ENCODE data around the gene NHLH2.

DNA sequence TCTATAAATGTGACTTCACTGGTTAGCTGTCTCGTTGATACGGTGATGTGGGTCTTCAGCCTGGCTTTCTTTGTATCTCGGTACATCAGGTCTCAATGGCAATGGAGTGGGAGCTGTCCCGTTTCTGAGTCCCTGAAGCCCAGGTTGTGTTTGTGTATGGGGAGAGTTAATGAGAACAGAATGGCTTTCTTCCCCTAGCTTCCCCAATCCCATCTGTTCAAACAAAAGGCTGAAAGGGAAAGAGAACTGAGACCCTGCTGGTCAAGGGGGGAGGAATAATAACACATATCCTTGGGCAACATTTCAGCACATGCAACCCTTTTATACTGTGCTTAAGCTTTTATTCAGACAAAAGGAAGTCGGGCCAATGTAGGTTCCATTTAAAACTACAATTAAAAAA, 44.0 kb downstream of the NHLH2 start:
- TF ChIP-seq, protein P1, sequence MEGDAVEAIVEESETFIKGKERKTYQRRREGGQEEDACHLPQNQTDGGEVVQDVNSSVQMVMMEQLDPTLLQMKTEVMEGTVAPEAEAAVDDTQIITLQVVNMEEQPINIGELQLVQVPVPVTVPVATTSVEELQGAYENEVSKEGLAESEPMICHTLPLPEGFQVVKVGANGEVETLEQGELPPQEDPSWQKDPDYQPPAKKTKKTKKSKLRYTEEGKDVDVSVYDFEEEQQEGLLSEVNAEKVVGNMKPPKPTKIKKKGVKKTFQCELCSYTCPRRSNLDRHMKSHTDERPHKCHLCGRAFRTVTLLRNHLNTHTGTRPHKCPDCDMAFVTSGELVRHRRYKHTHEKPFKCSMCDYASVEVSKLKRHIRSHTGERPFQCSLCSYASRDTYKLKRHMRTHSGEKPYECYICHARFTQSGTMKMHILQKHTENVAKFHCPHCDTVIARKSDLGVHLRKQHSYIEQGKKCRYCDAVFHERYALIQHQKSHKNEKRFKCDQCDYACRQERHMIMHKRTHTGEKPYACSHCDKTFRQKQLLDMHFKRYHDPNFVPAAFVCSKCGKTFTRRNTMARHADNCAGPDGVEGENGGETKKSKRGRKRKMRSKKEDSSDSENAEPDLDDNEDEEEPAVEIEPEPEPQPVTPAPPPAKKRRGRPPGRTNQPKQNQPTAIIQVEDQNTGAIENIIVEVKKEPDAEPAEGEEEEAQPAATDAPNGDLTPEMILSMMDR (tag by site-specific recombination; IDR thresholded peaks at IDR 0.05) = no peak
- TF ChIP-seq ZNF610 (tag by site-specific recombination; IDR thresholded peaks at IDR 0.05; ENCODE audit: borderline replicate concordance) = no peak
- TF ChIP-seq, protein P2, sequence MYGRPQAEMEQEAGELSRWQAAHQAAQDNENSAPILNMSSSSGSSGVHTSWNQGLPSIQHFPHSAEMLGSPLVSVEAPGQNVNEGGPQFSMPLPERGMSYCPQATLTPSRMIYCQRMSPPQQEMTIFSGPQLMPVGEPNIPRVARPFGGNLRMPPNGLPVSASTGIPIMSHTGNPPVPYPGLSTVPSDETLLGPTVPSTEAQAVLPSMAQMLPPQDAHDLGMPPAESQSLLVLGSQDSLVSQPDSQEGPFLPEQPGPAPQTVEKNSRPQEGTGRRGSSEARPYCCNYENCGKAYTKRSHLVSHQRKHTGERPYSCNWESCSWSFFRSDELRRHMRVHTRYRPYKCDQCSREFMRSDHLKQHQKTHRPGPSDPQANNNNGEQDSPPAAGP (tag by site-specific recombination; IDR thresholded peaks at IDR 0.05) = no peak
- TF ChIP-seq KLF16 (tag by site-specific recombination; IDR thresholded peaks at IDR 0.05) = no peak
- TF ChIP-seq, protein P3, sequence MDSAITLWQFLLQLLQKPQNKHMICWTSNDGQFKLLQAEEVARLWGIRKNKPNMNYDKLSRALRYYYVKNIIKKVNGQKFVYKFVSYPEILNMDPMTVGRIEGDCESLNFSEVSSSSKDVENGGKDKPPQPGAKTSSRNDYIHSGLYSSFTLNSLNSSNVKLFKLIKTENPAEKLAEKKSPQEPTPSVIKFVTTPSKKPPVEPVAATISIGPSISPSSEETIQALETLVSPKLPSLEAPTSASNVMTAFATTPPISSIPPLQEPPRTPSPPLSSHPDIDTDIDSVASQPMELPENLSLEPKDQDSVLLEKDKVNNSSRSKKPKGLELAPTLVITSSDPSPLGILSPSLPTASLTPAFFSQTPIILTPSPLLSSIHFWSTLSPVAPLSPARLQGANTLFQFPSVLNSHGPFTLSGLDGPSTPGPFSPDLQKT (IDR thresholded peaks at IDR 0.05; ENCODE audit: borderline replicate concordance, low read depth, low read length) = no peak
- TF ChIP-seq, protein P4, sequence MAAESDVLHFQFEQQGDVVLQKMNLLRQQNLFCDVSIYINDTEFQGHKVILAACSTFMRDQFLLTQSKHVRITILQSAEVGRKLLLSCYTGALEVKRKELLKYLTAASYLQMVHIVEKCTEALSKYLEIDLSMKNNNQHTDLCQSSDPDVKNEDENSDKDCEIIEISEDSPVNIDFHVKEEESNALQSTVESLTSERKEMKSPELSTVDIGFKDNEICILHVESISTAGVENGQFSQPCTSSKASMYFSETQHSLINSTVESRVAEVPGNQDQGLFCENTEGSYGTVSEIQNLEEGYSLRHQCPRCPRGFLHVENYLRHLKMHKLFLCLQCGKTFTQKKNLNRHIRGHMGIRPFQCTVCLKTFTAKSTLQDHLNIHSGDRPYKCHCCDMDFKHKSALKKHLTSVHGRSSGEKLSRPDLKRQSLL (tag by site-specific recombination; IDR thresholded peaks at IDR 0.05) = no peak
- no peak for TF ChIP-seq ZNF274 (IDR thresholded peaks at IDR 0.05; ENCODE audit: low read length)
- TF ChIP-seq ZNF274 (tag by site-specific recombination; IDR thresholded peaks at IDR 0.05; ENCODE audit: borderline replicate concordance) = no peak

All from HEK293 (cell line).